GM19351 (cell line): ENCODE results near the gene UBE2J1.
"Not testable (repeated sequence)": the region's sequence is repeated elsewhere in the genome, so short reads cannot be mapped to it uniquely, and the experiment has no call there.

Source experiments
- ATAC-seq: cut with Tn5 transposase; IDR thresholded peaks from one replicate; pipeline ENCODE4 v1.9.1; 2021; ENCODE audit warnings: mild to moderate bottlenecking, moderate library complexity; ENCODE audit not compliant: unreplicated experiment

The UBE2J1 gene

DNA sequence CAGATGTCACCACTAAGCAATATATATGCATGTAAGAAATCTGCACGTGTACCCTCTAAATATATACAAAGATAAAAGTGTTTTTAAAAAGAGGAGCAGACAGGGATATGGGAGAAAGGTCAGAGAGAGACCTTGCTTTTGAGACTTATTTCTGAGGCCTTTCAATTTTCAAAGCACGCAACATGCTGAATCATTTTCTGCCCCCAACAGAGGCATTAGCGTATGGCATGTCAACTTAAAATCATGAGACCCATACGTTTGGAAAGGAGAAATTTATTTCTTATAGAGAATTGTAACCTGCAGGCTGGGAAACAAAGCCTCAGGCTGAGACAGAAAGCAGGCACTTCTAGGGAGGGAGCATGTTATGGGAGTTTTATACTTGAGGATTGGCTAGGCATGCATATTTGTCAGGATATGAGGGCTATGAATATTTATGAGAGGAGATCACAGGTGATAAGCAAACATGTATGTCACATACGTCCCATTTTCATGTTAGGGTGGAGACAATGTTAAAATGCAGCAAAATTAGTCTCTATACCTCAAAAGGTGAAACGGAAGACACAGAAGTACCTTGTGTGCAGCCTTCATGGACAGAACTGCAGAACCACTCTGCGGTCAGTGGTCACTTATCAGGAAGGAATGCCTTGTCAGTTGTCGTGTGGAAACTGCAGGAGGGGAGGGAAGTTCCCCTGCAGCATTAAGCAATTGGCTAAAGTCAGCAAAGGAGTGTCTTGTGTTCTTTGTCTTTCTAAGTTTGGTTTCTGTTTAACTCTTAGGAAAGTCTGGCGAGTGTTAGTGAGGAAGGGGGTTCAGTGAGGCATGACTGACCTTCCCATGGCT lies 31.2 kb downstream of the UBE2J1 start:
- ATAC-seq: no peak

DNA sequence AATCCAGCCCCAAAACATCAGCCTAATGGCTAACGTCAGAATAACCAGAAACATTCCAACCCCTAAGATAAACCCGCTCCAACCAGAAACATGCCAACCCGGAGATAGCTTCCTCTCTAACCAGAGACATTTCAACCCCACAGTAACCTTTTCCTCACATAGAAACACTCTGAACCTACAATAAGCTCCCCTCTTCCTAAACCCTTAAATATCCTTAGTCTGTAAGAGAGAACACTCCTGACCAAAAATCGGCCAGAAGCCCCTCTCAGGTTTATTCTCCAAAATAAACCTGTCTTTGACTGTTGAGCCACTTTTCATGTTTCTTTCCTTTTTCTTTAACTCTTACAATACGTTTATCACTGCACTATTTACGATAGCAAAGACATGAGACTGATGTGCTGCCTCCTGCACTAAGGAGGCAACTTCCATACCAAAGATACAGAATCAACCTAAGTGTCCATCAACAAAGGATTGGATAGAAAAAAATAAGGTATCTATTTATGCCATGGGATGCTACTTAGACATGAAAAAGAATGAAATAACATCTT lies 32.4 kb downstream of the UBE2J1 start:
- ATAC-seq: no peak

DNA sequence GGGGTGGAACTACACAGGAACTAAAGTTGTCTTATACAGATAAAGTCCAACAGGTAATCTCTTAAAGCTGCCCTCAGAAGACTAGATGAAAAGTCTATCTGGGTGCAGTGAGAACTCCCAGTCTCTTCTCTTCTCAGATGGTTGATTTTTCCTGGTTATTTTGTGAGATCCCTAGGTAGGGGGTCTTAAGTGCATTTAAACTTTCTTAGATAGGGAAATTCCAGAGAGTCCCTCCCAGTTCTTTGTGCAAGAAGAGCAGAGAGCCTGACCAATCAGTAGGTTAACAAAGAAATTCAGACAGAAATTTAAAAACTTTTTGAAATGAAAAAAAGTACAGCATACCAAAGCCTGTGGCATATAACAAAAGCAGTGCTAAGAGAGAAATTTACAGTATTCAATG lies 35.5 kb downstream of the UBE2J1 start:
- no peak for ATAC-seq

GRCh38 chr6:89315249-89315885 lies 37.2 kb downstream of the UBE2J1 start, which contains the start of gene GABRR2:
GABRR2 (minus strand) TSS chr6:89315299; CDS start chr6:89315165, 134 bp downstream.
- ATAC-seq: no peak

GRCh38 chr6:89314692-89315091 lies 37.8 kb downstream of the UBE2J1 start:
- no peak for ATAC-seq

DNA sequence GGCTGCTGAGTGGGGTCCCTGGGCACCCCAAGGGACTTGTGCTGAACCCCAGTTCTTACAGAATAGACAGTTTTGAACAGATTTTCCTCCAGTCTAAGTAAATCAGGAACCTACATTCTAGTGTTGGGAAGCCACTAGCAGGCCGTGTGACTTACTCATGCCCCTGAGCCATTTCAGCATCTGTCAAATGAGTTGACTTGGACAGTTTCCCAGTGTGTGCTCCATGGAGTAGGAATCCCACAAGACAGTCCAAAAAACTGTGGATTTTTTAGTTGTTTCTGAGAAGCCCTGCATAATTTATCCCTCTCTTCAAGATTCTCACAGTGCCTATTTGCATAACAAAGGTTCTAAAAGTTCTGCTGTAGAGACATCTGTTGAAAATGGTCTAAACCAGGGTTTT lies 39.5 kb downstream of the UBE2J1 start:
- no peak for ATAC-seq

- no peak for ATAC-seq
These were observed 40.5 kb downstream of the UBE2J1 start for GRCh38 chr6:89311853-89312531.

- ATAC-seq: no peak
These were observed 41.0 kb downstream of the UBE2J1 start for GRCh38 chr6:89311530-89311852.

DNA sequence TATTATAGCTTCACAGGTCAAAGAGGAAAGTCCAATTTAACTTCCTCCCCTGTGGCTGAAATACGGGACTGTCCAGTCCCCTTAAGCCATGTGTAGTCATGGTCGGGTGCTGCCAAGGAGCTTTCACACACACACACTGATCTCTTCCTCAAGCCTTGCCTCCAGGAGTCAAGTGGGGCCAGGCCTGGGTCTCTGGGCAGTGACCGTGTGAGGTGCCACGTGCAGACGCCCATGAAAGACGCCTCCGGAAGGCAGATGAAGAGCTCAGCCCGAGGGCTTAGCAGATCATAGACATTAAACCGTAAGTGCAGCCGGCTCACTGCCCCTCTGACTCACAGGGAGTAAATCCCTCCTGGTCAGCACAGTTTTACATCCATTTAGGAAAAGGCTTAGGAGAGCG lies 41.6 kb downstream of the UBE2J1 start:
- ATAC-seq: no peak

- no peak for ATAC-seq
These were observed 43.8 kb downstream of the UBE2J1 start for GRCh38 chr6:89308525-89309395.

DNA sequence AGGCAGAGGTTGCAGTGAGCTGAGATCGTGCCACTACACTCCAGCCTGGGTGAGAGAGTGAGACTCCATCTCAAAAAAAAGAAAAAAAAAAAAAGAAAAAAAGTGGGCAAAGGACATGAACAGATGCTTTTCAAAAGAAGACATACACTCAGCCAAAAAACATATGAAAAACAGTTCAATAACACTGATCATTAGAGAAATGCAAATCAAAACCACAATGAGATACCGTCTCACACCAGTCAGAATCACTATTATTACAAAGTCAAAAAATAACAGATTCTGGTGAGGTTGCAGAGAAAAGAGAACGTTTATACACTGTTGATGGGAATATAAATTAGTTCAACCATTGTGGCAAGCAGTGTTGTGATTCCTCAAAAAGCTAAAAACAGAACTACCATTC lies 48.0 kb downstream of the UBE2J1 start:
- ATAC-seq: peak; percentile 59

DNA sequence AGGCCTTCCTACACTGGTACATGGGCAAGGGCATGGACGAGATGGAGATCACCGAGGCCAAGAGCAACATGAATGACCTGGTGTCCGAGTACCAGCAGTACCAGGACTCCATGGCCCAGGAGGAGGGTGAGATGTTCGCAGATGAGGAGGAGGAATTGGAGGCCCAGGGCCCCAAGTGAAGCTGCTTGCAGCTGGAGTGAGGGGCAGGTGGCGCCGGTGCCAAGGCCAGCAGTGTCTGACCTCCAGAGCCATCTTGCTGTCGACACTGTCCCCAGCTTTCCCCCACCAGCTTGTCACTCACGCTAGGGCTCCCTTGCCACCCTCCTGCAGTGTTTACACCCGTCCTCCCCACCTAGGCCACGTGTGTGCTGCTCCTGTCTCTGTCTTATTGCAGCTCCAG lies 49.6 kb downstream of the UBE2J1 start:
- ATAC-seq: no peak

GRCh38 chr6:89302195-89302770 lies 50.2 kb downstream of the UBE2J1 start:
- ATAC-seq: no peak

- ATAC-seq: no peak
These were observed 50.8 kb downstream of the UBE2J1 start for GRCh38 chr6:89301586-89302194.

DNA sequence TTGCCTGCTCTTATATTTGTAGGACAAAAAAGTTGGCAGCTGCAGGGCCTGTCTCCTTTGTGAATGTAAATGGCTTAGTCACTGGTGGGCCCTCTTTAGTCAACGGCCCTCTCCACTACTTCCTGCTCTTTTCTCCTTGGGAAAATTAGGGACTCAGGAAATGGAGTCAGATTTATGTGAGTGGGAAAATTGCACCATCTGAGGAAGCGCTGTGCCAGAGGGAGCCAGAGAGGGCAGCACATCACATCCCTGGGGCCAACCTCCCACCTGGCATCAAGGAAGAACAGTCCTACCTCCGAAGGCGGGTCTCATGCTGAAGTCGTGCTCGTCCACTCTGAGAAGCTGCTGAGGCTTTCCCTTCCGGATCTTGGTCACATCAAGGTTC lies 53.1 kb downstream of the UBE2J1 start:
- no peak for ATAC-seq

DNA sequence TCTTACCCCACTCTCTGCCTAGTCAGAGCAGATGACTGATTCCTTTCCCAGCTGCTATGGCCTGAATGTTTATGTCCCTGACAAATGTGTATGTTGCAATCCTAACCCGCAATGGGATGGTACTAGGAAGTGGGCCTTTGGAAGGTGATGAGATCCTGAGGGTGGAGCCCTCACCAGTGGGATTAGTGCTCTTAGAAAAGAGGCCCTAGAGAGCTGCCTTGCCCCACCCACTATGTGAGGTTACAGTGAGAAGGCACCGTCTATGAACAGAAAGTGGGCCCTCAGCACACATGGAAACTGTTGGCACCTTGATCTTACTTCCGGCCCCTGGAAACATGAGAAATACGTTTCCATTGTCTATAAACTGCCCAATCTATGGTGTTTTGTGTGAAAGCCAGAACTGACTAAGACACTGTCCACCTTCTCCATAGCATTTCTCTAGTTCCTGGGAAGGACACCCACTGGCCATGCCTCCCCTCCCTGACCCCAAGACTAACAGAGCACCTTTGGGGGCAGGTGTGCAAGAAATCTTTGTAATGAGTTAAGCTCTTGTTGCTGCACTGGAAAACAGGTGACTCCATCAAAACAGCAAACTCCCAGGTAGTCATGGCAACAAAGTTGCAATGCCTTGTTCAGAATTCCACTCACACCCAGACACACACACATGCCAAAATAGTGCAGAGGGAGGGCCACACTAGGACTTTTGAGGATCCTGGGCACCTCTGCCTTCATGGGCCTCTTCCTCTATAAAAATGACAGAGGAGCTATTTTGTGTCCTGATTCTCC lies 53.6 kb downstream of the UBE2J1 start:
- peak; percentile 55 for ATAC-seq

DNA sequence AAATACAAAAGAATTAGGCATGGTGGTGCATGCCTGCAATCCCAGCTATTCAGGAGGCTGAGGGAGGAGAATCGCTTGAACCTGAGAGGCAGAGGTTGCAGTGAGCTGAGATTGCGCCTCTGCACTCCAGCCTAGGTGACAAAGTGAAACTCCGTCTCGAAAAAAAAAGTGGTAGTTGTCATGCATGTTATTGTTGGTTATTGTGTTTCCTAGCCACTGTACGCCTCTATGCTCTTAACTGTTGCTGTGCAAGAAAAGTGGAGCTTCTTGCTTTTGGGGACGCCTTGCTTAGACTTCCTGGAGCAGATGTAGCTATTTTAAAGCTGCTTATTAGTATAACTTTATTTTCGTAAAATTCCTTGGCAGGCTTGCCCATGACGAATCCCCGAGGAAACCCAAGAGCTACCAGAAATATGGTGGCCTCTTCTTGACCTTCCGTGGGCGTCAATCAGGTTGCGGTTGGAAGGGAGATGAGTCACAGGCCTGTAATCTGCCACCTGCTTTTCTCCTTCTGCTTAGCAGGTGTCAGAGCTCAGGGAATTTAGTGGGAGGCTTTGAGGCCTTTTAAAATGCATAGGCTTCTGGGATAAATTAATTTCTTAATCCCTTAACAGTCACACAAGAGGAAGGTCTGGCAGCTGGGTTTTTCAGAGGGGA lies 54.7 kb downstream of the UBE2J1 start:
- peak; percentile 87 for ATAC-seq

DNA sequence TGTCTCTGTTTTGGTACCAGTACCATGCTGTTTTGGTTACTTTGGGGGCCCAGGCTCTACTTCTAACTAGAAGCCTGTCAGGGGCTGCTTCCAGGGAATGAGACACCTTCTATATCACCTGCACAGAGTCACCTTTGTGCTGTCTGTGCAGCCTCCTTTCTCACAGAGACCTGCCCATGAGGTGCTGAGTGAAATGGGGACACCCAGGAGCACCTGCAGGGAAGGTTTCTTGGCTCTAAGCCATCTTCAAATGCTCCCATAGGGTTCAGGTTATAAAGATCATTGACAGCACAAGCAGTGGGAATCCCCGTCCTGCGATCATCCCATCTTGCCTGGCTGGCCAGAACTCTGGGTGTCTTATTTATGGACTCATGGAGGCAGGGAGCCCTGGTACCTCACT lies 56.5 kb downstream of the UBE2J1 start:
- no peak for ATAC-seq

DNA sequence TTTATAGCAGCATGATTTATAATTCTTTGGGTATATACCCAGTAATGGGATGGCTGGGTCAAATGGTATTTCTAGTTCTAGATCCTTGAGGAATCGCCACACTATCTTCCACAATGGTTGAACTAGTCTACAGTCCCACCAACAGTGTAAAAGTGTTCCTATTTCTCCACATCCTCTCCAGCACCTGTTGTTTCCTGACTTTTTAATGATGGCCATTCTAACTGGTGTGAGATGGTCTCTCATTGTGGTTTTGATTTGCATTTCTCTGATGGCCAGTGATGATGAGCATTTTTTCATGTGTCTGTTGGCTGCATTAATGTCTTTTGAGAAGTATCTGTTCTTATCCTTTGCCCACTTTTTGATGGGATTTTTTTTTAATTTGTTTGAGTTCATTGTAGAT lies 57.4 kb downstream of the UBE2J1 start:
- ATAC-seq: not testable (repeated sequence)
